Measurements from ENCODE around the gene RNF207. TPM values are rescaled to one million over a fixed set of nuclear protein-coding genes. Genes with fewer than 3 reads are reported as not detected.
"Not testable (repeated sequence)": the region's sequence is repeated elsewhere in the genome, so short reads cannot be mapped to it uniquely, and the experiment has no call there.

The RNF207 gene
- total RNA-seq, 1 experiment from 2014 or later: 95.4 TPM

DNA sequence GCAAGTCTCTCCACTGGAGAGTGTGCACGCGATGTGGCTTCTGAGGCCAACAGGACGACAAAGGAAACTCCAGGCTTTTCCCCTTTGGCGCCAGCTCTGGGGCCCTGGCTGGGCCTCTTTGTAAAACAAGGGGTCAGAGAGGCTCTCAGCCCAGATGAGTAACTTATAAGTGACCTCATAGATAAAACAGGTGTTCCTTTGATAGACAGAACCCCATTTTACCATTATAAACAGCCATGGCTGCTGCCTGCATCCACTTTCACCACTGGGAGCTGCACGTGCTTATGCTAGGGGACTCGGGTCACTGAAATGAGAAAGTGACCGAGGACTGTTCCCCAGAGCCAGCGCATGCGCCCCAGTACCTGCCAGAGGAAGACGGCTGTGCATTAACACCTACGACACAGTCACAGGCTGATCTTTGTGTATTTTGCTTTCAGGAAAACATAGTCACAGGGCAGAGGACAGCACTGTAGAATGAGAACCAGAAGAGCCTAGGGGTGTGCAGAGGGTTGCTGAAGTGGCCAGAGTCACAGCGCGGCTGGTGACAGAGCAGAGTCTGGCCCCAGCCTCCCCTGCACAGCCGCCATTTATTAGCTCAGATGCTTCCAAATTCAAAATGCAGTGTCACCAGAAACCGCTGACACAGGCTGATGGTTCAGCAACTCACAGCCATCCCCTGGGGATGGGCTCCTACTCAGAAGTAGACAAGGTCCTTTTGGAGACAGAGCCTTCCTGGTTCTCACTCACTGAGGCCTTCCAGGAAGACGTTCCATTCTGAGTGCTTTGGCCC is 12.7 kb downstream of the RNF207 start:
- H3K27ac ChIP-seq (ENCODE audit: low read length): no peak overlapping the region
- H4K20me1 ChIP-seq (ENCODE audit: low read length): no peaks in the 10 kb centered on the region
- POLR2A ChIA-PET (ENCODE audit: unreplicated experiment): no interaction called here
- BruUV-seq (replicated peaks): no TSS peak
- peaks cover 14% of the 10 kb centered on the region for H3F3A ChIP-seq (ENCODE audit: low read length, unreplicated experiment)
- CTCF ChIA-PET: no interaction called here
- intact Hi-C loops (cut with micrococcal nuclease): no loop called here
- no peak overlapping the region for H3K4me2 ChIP-seq (ENCODE audit: low read length)
- no peaks in the 10 kb centered on the region for H3K9me3 ChIP-seq (ENCODE audit: low read length)
- ATAC-seq: no peak
- peaks cover 44% of the 10 kb centered on the region for H3K4me1 ChIP-seq (ENCODE audit: insufficient read depth, low read length)
- 0 out of 2 replicates have a peak, but pooled peaks cover 4% of the 10 kb centered on the region for H3K79me2 ChIP-seq (ENCODE audit: low read length)
- H3K4me3 ChIP-seq (ENCODE audit: low read length): no peak overlapping the region
- no peaks in the 10 kb centered on the region for H3K9me2 ChIP-seq (replicated peaks; ENCODE audit: low read length)
- H3K27me3 ChIP-seq (ENCODE audit: low read length): no peaks in the 10 kb centered on the region
- H2AFZ ChIP-seq (ENCODE audit: low read length): no peak overlapping the region
- peaks cover 44% of the 10 kb centered on the region for H3K36me3 ChIP-seq (ENCODE audit: low read depth, low read length)
- DNase-seq: no peak
- H3K9ac ChIP-seq (ENCODE audit: low read length): no peak overlapping the region
- TF ChIP-seq, protein P1, sequence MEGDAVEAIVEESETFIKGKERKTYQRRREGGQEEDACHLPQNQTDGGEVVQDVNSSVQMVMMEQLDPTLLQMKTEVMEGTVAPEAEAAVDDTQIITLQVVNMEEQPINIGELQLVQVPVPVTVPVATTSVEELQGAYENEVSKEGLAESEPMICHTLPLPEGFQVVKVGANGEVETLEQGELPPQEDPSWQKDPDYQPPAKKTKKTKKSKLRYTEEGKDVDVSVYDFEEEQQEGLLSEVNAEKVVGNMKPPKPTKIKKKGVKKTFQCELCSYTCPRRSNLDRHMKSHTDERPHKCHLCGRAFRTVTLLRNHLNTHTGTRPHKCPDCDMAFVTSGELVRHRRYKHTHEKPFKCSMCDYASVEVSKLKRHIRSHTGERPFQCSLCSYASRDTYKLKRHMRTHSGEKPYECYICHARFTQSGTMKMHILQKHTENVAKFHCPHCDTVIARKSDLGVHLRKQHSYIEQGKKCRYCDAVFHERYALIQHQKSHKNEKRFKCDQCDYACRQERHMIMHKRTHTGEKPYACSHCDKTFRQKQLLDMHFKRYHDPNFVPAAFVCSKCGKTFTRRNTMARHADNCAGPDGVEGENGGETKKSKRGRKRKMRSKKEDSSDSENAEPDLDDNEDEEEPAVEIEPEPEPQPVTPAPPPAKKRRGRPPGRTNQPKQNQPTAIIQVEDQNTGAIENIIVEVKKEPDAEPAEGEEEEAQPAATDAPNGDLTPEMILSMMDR (conservative IDR thresholded peaks at IDR 0.05; ENCODE audit: low read depth, low read length): no peak
- no peak for TF ChIP-seq EZH2 (IDR thresholded peaks at IDR 0.05; ENCODE audit: low read length, unreplicated experiment)
- TF ChIP-seq EZH2phosphoT487 (IDR thresholded peaks at IDR 0.05; ENCODE audit: borderline replicate concordance, low read length): no peak

DNA sequence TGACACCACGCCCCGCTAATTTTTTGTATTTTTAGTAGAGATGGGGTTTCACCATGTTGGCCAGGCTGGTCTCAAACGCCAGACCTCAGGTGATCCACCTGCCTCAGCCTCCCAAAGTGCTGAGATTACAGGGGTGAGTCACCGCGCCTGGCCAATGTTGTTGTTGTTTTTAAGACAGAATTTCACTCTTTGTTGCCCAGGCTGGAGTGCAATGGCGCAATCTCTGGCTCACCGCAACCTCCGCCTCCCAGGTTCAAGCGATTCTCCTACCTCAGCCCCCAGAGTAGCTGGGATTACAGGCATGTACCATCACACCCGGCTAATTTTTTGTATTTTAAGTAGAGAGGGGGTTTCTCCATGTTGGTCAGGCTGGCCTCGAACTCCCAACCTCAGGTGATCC is 13.7 kb downstream of the RNF207 start:
- peaks cover 55% of the 10 kb centered on the region for H3K36me3 ChIP-seq (ENCODE audit: low read depth, low read length)
- ATAC-seq; H3K79me2 ChIP-seq (ENCODE audit: low read length); intact Hi-C loops (cut with micrococcal nuclease); H3K9me2 ChIP-seq (replicated peaks; ENCODE audit: low read length); BruUV-seq (replicated peaks); H3K9ac ChIP-seq (ENCODE audit: low read length); H3K9me3 ChIP-seq (ENCODE audit: low read length); H2AFZ ChIP-seq (ENCODE audit: low read length); POLR2A ChIA-PET (ENCODE audit: unreplicated experiment); H3K27me3 ChIP-seq (ENCODE audit: low read length); H4K20me1 ChIP-seq (ENCODE audit: low read length); DNase-seq; H3K4me3 ChIP-seq (ENCODE audit: low read length): not testable (repeated sequence)
- peaks cover 55% of the 10 kb centered on the region for H3K4me1 ChIP-seq (ENCODE audit: insufficient read depth, low read length)
- peak overlapping the region; percentile 41; the same call in 1 of the 2 replicates for H3K4me2 ChIP-seq (ENCODE audit: low read length)
- H3K27ac ChIP-seq (ENCODE audit: low read length): peak overlapping the region; percentile 84
- CTCF ChIA-PET: interaction anchor here (1.6 kb wide), 1 partner anchor 15 kb away, joined by 19 read pairs; no protein-coding TSS in a partner anchor
- peaks cover 17% of the 10 kb centered on the region for H3F3A ChIP-seq (ENCODE audit: low read length, unreplicated experiment)

DNA sequence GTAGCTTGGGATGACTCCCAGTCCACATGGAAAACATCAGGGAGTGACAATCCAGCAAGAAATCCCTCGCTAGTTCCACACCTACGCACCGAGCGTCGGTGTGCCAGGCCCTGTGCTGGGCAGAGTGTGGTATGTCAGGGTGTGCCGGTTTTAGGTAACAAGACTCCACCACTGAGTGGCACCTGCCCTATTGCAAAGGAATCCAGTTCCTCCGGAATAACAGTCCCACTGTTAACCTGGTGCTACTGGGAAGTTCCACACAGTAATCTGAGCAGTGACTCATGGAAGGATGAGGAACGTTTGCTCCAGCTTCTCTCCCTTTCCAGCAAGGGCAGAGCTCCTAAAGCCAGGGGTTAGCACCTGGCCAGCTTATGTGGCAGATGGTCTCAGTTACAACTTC is 14.3 kb downstream of the RNF207 start:
- ATAC-seq: peak; percentile 90
- H3K36me3 ChIP-seq (ENCODE audit: low read depth, low read length): peaks cover 61% of the 10 kb centered on the region
- DNase-seq: peak; percentile 99
- H2AFZ ChIP-seq (ENCODE audit: low read length): no peak overlapping the region
- H3F3A ChIP-seq (ENCODE audit: low read length, unreplicated experiment): peaks cover 20% of the 10 kb centered on the region
- H3K4me1 ChIP-seq (ENCODE audit: insufficient read depth, low read length): peaks cover 60% of the 10 kb centered on the region
- H3K9ac ChIP-seq (ENCODE audit: low read length): peak overlapping the region; percentile 26
- intact Hi-C loops (cut with micrococcal nuclease): no loop called here
- H3K4me2 ChIP-seq (ENCODE audit: low read length): peak overlapping the region; percentile 60
- H3K79me2 ChIP-seq (ENCODE audit: low read length): peaks cover 15% of the 10 kb centered on the region; the same call in 1 of the 2 replicates
- H3K4me3 ChIP-seq (ENCODE audit: low read length): peak overlapping the region; percentile 18; the same call in 1 of the 2 replicates
- H3K27me3 ChIP-seq (ENCODE audit: low read length): no peaks in the 10 kb centered on the region
- ChIA-PET POLR2A (ENCODE audit: unreplicated experiment) (interaction anchor here (1.2 kb wide), 1 partner anchor 14 kb away, joined by 3 read pairs; the partner anchor contains the start of gene RNF207), CTCF (interaction anchor here (0.6 to 1.6 kb wide), 5 partner anchors 14 to 203 kb away, joined by 3 to 19 read pairs (median 5); partner anchors contain the start of gene RNF207)
- H3K9me2 ChIP-seq (replicated peaks; ENCODE audit: low read length): no peaks in the 10 kb centered on the region
- no peaks in the 10 kb centered on the region for H3K9me3 ChIP-seq (ENCODE audit: low read length)
- 0 out of 2 replicates have a peak, but pooled peaks cover 9% of the 10 kb centered on the region for H4K20me1 ChIP-seq (ENCODE audit: low read length)
- H3K27ac ChIP-seq (ENCODE audit: low read length): peak overlapping the region; percentile 84
- TF ChIP-seq, protein P1 (conservative IDR thresholded peaks at IDR 0.05; ENCODE audit: low read depth, low read length): no peak
- no peak for TF ChIP-seq EZH2phosphoT487 (IDR thresholded peaks at IDR 0.05; ENCODE audit: borderline replicate concordance, low read length)
- TF ChIP-seq EZH2 (IDR thresholded peaks at IDR 0.05; ENCODE audit: low read length, unreplicated experiment): no peak
- TSS peak; percentile 13 for BruUV-seq (replicated peaks)

Measured in PC-3 (cell line).